ENCODE results near the gene CATSPERZ.

DNA sequence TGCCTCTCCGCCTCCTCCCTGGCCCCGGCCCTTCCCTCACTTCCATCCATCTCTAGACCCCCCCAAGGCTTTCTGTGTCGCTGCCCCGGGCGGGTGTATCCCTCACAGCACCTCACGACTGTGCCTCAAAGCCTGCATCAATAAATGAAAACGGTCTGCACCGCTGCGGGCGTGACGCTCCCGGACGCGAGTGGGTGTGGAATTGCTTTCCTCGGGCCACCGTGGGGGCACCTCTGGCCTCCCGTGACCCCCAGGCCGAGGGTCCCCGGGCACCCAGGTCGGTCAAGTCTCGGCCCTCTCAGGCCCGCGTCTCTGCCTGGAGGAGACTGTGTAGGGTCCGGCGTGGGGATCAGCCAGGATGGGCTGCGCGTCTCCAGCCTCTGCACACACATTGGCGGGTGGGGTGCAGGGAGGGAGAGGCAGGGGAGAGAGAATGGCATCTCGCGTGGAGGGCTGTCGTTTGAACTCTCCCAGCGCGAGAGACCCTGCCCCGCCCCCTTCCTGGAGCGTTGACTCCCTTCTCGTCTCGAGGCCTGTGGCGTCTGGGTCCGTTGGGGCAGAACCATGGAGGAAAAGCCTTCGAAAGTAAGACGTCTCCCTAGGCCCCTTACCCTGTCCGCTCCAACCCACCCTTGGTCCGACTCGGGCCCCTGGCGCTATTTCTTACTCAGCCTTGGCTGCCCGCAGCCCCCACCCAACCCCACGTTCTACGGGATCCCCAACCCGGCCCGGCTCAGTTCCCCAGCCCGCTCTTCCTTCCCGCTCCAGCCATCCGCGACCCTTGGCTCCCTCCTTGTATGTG, at the start of gene CATSPERZ:
- TF ChIP-seq, protein P1, sequence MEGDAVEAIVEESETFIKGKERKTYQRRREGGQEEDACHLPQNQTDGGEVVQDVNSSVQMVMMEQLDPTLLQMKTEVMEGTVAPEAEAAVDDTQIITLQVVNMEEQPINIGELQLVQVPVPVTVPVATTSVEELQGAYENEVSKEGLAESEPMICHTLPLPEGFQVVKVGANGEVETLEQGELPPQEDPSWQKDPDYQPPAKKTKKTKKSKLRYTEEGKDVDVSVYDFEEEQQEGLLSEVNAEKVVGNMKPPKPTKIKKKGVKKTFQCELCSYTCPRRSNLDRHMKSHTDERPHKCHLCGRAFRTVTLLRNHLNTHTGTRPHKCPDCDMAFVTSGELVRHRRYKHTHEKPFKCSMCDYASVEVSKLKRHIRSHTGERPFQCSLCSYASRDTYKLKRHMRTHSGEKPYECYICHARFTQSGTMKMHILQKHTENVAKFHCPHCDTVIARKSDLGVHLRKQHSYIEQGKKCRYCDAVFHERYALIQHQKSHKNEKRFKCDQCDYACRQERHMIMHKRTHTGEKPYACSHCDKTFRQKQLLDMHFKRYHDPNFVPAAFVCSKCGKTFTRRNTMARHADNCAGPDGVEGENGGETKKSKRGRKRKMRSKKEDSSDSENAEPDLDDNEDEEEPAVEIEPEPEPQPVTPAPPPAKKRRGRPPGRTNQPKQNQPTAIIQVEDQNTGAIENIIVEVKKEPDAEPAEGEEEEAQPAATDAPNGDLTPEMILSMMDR (IDR thresholded peaks at IDR 0.05): no peak
- no peak for TF ChIP-seq POLR2A (IDR thresholded peaks at IDR 0.05; ENCODE audit: low read depth)
- no peak for TF ChIP-seq EP300 (IDR thresholded peaks at IDR 0.05)

Measured in esophagus muscularis mucosa (tissue), 4 donors.